HEK293 (cell line): ENCODE results near the gene VEGFA.

Experiments
- CTCF ChIP-seq: fragments of 450-650 bp; formaldehyde crosslinking; IDR thresholded peaks from 2 replicates; pipeline ENCODE4 v1.5.1; 2016; ENCODE audit warnings: missing biosample characterization, missing genetic modification characterization
- GLIS1 ChIP-seq: fragments of 450-650 bp; formaldehyde crosslinking; IDR thresholded peaks from 2 replicates; pipeline ENCODE4 v1.5.1; 2016; ENCODE audit warnings: missing biosample characterization, missing genetic modification characterization
- HOXA7 ChIP-seq: sonication (generic); formaldehyde crosslinking; IDR thresholded peaks from 2 replicates; pipeline ENCODE4 v1.8.1; 2022; ENCODE audit warnings: missing genetic modification reagents, borderline replicate concordance
- OVOL3 ChIP-seq: fragments of 450-650 bp; formaldehyde crosslinking; IDR thresholded peaks from 2 replicates; pipeline ENCODE4 v1.5.1; 2016; ENCODE audit warnings: missing biosample characterization, missing genetic modification characterization
- PRDM1 ChIP-seq: fragments of 450-650 bp; formaldehyde crosslinking; IDR thresholded peaks from 2 replicates; pipeline ENCODE4; 2016; ENCODE audit warnings: missing biosample characterization, missing genetic modification characterization
- REST ChIP-seq: fragments of 450-650 bp; formaldehyde crosslinking; IDR thresholded peaks from 2 replicates; pipeline ENCODE4 v1.5.1; 2016; ENCODE audit warnings: missing biosample characterization, missing genetic modification characterization
- SP2 ChIP-seq: fragments of 450-650 bp; formaldehyde crosslinking; IDR thresholded peaks from 2 replicates; pipeline ENCODE4 v1.5.1; 2016; ENCODE audit warnings: missing biosample characterization, missing genetic modification characterization
- WT1 ChIP-seq: fragments of 450-650 bp; formaldehyde crosslinking; IDR thresholded peaks from 2 replicates; pipeline ENCODE4 v1.5.1; 2016; ENCODE audit warnings: missing biosample characterization, missing genetic modification characterization
- ZFHX2 ChIP-seq: fragments of 450-650 bp; formaldehyde crosslinking; conservative IDR thresholded peaks from 2 replicates; pipeline ENCODE4 v1.5.1; 2016; ENCODE audit warnings: missing biosample characterization, missing genetic modification characterization
- ZNF10 ChIP-seq: fragments of 450-650 bp; formaldehyde crosslinking; IDR thresholded peaks from 2 replicates; pipeline ENCODE4 v1.5.1; 2017; ENCODE audit warnings: missing biosample characterization, missing genetic modification characterization
- ZNF140 ChIP-seq: fragments of 450-650 bp; formaldehyde crosslinking; IDR thresholded peaks from 2 replicates; pipeline ENCODE4 v1.5.1; 2016; ENCODE audit warnings: missing biosample characterization, missing genetic modification characterization
- ZNF18 ChIP-seq: fragments of 450-650 bp; formaldehyde crosslinking; IDR thresholded peaks from 2 replicates; pipeline ENCODE4 v1.5.1; 2016; ENCODE audit warnings: missing biosample characterization, missing genetic modification characterization
- ZNF19 ChIP-seq: fragments of 450-650 bp; formaldehyde crosslinking; IDR thresholded peaks from 2 replicates; pipeline ENCODE4; 2016; ENCODE audit warnings: missing biosample characterization, missing genetic modification characterization, low read depth
- ZNF354C ChIP-seq: fragments of 450-650 bp; formaldehyde crosslinking; IDR thresholded peaks from 2 replicates; pipeline ENCODE4 v1.5.1; 2016; ENCODE audit warnings: missing biosample characterization, missing genetic modification characterization, low read depth, borderline replicate concordance
- ZNF362 ChIP-seq: fragments of 450-650 bp; formaldehyde crosslinking; IDR thresholded peaks from 2 replicates; pipeline ENCODE4 v1.5.1; 2016; ENCODE audit warnings: missing biosample characterization, missing genetic modification characterization
- ZNF37A ChIP-seq: fragments of 450-650 bp; IDR thresholded peaks from 2 replicates; pipeline ENCODE4 v1.5.1; 2018; ENCODE audit warnings: missing biosample characterization, missing genetic modification characterization
- ZNF398 ChIP-seq: fragments of 450-650 bp; formaldehyde crosslinking; IDR thresholded peaks from 2 replicates; pipeline ENCODE4 v1.5.1; 2017; ENCODE audit warnings: missing biosample characterization, missing genetic modification characterization
- ZNF423 ChIP-seq: fragments of 450-650 bp; formaldehyde crosslinking; IDR thresholded peaks from 2 replicates; pipeline ENCODE4 v1.5.1; 2016; ENCODE audit warnings: missing biosample characterization, missing genetic modification characterization
- ZNF571 ChIP-seq: fragments of 450-650 bp; formaldehyde crosslinking; IDR thresholded peaks from 2 replicates; pipeline ENCODE4 v1.5.0; 2017; ENCODE audit warnings: missing biosample characterization, missing genetic modification characterization
- ZNF626 ChIP-seq: fragments of 450-650 bp; sonication (Bioruptor Pico); formaldehyde crosslinking; IDR thresholded peaks from 2 replicates; pipeline ENCODE4 v1.5.1; 2018; ENCODE audit warnings: missing biosample characterization, missing genetic modification characterization, inconsistent platforms
- ZNF645 ChIP-seq: fragments of 450-650 bp; formaldehyde crosslinking; IDR thresholded peaks from 2 replicates; pipeline ENCODE4; 2016; ENCODE audit warnings: missing biosample characterization, missing genetic modification characterization
- ZNF660 ChIP-seq: fragments of 450-650 bp; IDR thresholded peaks from 2 replicates; pipeline ENCODE4 v1.5.1; 2018; ENCODE audit warnings: missing biosample characterization, mild to moderate bottlenecking, missing genetic modification characterization
- ZNF692 ChIP-seq: fragments of 450-650 bp; formaldehyde crosslinking; IDR thresholded peaks from 2 replicates; pipeline ENCODE4 v1.5.1; 2016; ENCODE audit warnings: missing biosample characterization, missing genetic modification characterization
- ZNF791 ChIP-seq: fragments of 450-650 bp; formaldehyde crosslinking; IDR thresholded peaks from 2 replicates; pipeline ENCODE4 v1.5.1; 2016; ENCODE audit warnings: missing biosample characterization, missing genetic modification characterization

Gene VEGFA

GRCh38 chr6:43779852-43780236 is 9.8 kb downstream of the VEGFA start (continued):
- peak; percentile 83 for TF ChIP-seq ZNF423 (tag by site-specific recombination)
- no peak for TF ChIP-seq ZNF10
- no peak for TF ChIP-seq ZNF18 (tag by site-specific recombination)
- TF ChIP-seq SP2 (tag by site-specific recombination): peak; percentile 31; the same call in 1 of the 2 replicates
- TF ChIP-seq ZNF354C: no peak
- no peak for TF ChIP-seq ZNF19
- TF ChIP-seq ZNF362 (tag by site-specific recombination): no peak
- no peak for TF ChIP-seq ZNF660 (tag by site-specific recombination)
- no peak for TF ChIP-seq ZNF571
- TF ChIP-seq PRDM1 (tag by site-specific recombination): no peak
- TF ChIP-seq GLIS1: peak; percentile 85; the same call in 1 of the 2 replicates
- TF ChIP-seq ZNF140 (tag by site-specific recombination): no peak
- no peak for TF ChIP-seq CTCF
- no peak for TF ChIP-seq ZNF37A (tag by site-specific recombination)
- TF ChIP-seq HOXA7 (CRISPR knock-in tag): no peak
- TF ChIP-seq ZNF791 (tag by site-specific recombination): no peak
- TF ChIP-seq ZFHX2 (tag by site-specific recombination): peak; percentile 75
- no peak for TF ChIP-seq ZNF626 (tag by site-specific recombination)
- no peak for TF ChIP-seq ZNF645
- TF ChIP-seq ZNF398 (tag by site-specific recombination): peak; percentile 88
- TF ChIP-seq ZNF692 (tag by site-specific recombination): no peak
- no peak for TF ChIP-seq OVOL3 (tag by site-specific recombination)
- TF ChIP-seq WT1 (tag by site-specific recombination): peak; percentile 90
- no peak for TF ChIP-seq REST (tag by site-specific recombination)
